ENCODE measurements around the gene KIR3DL3. TPM values are rescaled to one million over a fixed set of nuclear protein-coding genes. Genes with fewer than 3 reads are reported as not detected.
"Not testable (repeated sequence)": the region's sequence is repeated elsewhere in the genome, so short reads cannot be mapped to it uniquely, and the experiment has no call there.

Gene KIR3DL3
- total RNA-seq: under 1 TPM in 1 of 2 donors, not detected in 1; 0.33 TPM

DNA sequence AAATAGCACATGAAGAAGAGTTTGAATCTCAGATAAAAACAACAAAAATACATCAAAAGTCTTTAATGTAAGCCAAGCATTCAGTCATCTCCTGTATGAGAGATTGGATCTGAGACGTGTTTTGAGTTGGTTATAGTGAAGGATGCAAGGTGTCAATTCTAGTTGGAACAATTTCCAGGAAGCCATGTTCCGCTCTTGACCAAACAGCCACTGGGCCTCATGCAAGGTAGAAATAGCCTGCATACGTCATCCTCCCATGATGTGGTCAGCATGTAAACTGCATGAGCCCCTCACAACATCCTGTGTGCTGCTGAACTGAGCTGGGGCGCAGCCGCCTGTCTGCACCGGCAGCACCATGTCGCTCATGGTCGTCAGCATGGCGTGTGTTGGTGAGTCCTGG, at the start of gene KIR3DL3:
Gene KIR3DL3 (plus strand): TSS at position 301 of the 400 bp plus-strand sequence. CDS start 55 bp downstream, at position 356.
- Mint-ChIP-seq H3K27ac (peak within 1 kb of the TSS in 1 of 2 donors; percentile 11), H3K9me3 (peaks cover 3% of the 10 kb centered on the region), H3K4me1 (ENCODE audit: low read depth in 2 of 2) (peaks cover 7 to 10% of the 10 kb centered on the region in 2 donors), H3K36me3 (peaks cover 17% of the 10 kb centered on the region), H3K27me3 (peaks cover 19 to 24% of the 10 kb centered on the region in 2 donors), H3K4me3 (no peak within 1 kb of the TSS)
- DNase-seq (ENCODE audit: low spot score) (no peak), ATAC-seq (no peak)

DNA sequence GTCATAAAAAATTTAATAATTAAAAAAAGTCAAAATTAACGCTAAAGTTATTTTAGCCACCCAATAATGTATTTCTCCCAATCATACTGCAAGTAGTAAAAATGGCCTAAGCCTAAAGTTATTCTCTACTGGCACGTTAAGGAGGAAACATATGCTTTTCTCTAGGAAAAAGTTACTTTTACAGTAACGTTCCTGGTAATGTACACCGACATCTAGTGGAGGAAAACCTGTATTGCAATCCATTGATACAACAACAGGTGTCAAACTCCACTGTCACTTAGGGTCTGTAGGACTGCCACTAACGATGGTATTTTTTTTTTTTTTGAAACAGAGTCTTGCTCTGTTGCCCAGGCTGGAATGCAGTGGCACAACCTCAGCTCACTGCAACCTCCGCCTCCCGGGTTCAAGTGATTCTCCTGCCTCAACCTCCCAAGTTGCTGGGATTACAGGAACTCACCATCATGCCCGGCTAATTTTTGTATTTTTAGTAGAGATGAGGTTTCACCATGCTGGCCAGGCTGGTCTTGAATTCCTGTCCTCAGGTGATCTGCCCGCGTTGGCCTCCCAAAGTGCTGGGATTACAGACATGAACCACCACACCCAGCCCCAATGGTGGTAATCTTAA, 47.9 kb upstream of the KIR3DL3 start:
- H3K4me1 Mint-ChIP-seq (ENCODE audit: low read depth in 2 of 2); H3K36me3 Mint-ChIP-seq; H3K4me3 Mint-ChIP-seq; ATAC-seq; H3K27ac Mint-ChIP-seq; H3K9me3 Mint-ChIP-seq; DNase-seq (ENCODE audit: low spot score): not testable (repeated sequence)
- peaks cover 19% of the 10 kb centered on the region in 2 donors for H3K27me3 Mint-ChIP-seq

DNA sequence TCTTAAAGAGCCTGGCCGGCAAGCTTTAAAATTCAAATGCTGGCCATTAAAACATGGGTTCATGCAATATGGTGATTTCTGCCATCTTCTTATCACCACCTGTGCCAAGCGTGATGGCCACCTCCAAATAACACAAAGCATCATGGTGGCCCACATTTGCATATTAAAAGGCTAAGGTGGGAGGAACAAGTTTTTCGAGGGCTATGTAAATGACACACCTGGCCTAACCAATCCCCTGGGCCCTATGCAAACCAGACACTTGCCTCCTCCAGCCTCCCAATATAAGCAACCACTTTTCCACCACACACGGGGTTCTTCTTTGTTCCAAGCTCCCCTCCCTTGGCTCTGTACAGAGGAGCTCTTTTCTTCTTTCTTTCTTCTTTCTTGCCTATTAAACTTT, 47.0 kb upstream of the KIR3DL3 start:
- peaks cover 0 to 2% of the 10 kb centered on the region in 2 donors for H3K4me1 Mint-ChIP-seq (ENCODE audit: low read depth in 2 of 2)
- no peak overlapping the region for H3K4me3 Mint-ChIP-seq
- no peaks in the 10 kb centered on the region for H3K9me3 Mint-ChIP-seq
- ATAC-seq: no peak
- no peak for DNase-seq (ENCODE audit: low spot score)
- no peak overlapping the region for H3K27ac Mint-ChIP-seq
- H3K27me3 Mint-ChIP-seq: peaks cover 21 to 25% of the 10 kb centered on the region in 2 donors
- H3K36me3 Mint-ChIP-seq: no peaks in the 10 kb centered on the region

DNA sequence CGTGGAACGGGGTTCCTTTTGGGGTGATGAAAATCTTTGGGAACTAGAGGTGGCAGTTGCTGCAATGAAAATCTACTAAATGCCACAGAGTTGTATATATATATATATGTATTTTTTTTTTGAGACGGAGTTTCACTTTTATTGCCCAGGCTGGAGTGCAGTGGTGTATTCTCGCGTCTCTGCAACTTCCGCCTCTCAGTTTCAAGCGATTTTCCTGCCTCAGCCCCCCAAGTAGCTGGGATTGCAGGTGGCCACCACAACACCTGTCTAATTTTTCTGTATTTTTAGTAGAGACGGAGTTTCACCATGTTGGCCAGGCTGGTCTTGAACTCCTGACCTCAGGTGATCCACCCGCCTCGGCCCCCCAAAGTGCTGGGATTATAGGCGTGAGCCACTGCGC, 42.6 kb upstream of the KIR3DL3 start:
- not testable (repeated sequence) for ATAC-seq; DNase-seq (ENCODE audit: low spot score); H3K36me3 Mint-ChIP-seq; H3K4me3 Mint-ChIP-seq; H3K9me3 Mint-ChIP-seq; H3K4me1 Mint-ChIP-seq (ENCODE audit: low read depth in 2 of 2); H3K27ac Mint-ChIP-seq
- H3K27me3 Mint-ChIP-seq: peaks cover 32 to 33% of the 10 kb centered on the region in 2 donors

DNA sequence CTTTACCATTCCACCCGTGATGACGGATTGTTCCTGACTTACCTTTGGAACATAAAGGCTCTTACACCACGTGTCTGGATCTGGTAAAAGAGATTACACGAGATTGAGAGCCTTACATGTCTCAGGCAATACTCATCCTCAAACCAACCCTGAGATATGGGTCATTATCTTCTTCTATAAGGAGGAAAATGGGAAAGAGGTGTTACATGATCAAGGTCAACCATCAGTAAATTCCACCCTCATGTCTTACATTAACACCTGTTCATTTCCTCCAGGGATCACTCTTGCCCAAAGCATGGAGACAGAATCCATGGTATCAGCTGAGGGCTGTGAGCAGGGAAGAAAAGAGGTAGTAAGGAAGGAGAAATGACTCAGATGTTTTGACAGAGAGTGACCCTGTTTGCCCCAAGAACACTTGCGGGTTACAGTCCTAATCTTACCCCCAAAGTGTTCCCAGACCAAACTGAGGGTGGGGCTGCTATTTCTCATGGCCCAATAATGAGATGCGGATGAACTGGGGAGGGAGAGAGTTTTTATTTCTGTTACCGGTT, 41.9 kb upstream of the KIR3DL3 start:
- Mint-ChIP-seq H3K4me1 (ENCODE audit: low read depth in 2 of 2) (no peaks in the 10 kb centered on the region), H3K9me3 (peaks cover 3% of the 10 kb centered on the region), H3K4me3 (no peak overlapping the region), H3K36me3 (no peaks in the 10 kb centered on the region), H3K27me3 (peaks cover 32 to 39% of the 10 kb centered on the region in 2 donors), H3K27ac (no peak overlapping the region)
- DNase-seq (ENCODE audit: low spot score): no peak
- no peak for ATAC-seq

DNA sequence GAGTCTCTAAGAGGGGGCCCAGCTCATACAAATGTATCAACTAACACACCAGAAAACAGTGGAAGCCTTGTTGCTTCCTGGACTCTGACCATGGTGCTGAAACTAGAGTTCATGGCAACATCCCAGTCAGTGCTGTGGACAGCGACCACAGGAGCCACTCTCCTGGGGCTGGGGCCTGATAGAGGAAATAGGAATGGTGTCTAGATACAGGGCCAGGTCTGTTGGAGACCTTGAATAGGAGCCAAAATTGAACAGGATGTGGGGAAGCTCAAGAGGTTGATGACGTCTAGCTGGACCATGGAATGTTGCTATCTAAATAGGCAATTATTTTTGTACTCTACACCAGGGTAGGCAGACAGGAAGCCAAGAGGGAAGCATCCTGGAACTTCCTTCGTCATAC, 39.7 kb upstream of the KIR3DL3 start:
- DNase-seq (ENCODE audit: low spot score) (no peak), ATAC-seq (no peak)
- peaks cover 34 to 43% of the 10 kb centered on the region in 2 donors for H3K27me3 Mint-ChIP-seq
- no peaks in the 10 kb centered on the region for H3K36me3 Mint-ChIP-seq
- peaks cover 3% of the 10 kb centered on the region for H3K9me3 Mint-ChIP-seq
- no peak overlapping the region for H3K27ac Mint-ChIP-seq
- no peaks in the 10 kb centered on the region for H3K4me1 Mint-ChIP-seq (ENCODE audit: low read depth in 2 of 2)
- no peak overlapping the region for H3K4me3 Mint-ChIP-seq

DNA sequence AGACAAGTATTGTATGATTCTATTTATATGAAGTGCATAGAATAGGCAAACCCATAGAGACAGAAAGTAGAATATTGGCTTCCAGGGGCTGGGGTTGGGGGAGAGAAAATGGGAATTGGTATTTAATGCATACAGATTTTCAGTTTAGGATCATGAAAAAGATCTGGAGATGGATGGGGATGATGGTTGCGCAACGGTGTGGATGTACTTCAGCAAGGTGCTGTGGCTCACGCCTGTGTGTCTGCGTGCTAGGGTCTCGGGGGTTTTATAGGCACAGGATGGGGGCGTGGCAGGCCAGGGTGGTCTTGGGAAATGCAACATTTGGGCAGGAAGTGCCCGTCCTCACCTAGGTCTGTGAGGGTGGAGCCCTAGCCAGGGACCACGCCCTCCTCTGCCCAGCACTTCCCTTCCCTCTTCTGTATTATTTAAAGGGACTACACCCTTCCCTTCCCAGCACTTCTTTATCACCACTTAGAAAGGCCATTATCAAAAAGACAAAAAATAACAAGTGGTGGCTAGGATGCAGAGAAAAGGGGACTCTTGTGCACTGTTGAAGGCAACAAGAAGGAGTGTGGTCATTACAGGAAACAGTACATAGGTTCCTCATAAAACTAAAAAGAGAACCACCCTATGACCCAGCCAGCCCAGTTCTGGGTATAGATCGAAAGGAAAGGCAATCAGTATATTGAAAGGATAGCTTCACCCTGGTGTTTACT, 32.5 kb upstream of the KIR3DL3 start:
- Mint-ChIP-seq H3K4me1 (ENCODE audit: low read depth in 2 of 2) (peaks cover 31 to 32% of the 10 kb centered on the region in 2 donors), H3K27ac (peak overlapping the region in 1 of 2 donors; percentile 2), H3K27me3 (peaks cover 27 to 32% of the 10 kb centered on the region in 2 donors), H3K4me3 (no peak overlapping the region), H3K9me3 (peaks cover 4% of the 10 kb centered on the region), H3K36me3 (no peaks in the 10 kb centered on the region)
- DNase-seq (ENCODE audit: low spot score) (no peak), ATAC-seq (no peak)

DNA sequence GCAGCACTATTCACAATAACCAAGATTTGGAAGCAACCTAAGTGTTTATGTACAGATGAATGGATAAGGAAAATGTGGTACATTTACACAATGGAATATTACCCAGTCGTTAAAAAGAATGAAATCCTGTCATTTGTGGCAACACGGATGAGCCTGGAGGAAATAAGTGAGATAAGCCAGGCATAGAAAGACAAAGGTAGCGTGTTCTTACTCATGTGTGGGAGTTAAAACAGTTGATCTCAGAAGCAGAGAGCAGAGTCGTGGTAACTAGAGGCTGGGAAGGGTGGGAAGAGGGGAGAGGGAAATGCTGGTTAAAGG, 32.0 kb upstream of the KIR3DL3 start:
- no peaks in the 10 kb centered on the region for H3K36me3 Mint-ChIP-seq
- no peak for ATAC-seq
- H3K27me3 Mint-ChIP-seq: peaks cover 27% of the 10 kb centered on the region in 2 donors
- peaks cover 31 to 32% of the 10 kb centered on the region in 2 donors for H3K4me1 Mint-ChIP-seq (ENCODE audit: low read depth in 2 of 2)
- H3K27ac Mint-ChIP-seq: no peak overlapping the region
- DNase-seq (ENCODE audit: low spot score): no peak
- no peak overlapping the region for H3K4me3 Mint-ChIP-seq
- H3K9me3 Mint-ChIP-seq: peaks cover 4% of the 10 kb centered on the region

DNA sequence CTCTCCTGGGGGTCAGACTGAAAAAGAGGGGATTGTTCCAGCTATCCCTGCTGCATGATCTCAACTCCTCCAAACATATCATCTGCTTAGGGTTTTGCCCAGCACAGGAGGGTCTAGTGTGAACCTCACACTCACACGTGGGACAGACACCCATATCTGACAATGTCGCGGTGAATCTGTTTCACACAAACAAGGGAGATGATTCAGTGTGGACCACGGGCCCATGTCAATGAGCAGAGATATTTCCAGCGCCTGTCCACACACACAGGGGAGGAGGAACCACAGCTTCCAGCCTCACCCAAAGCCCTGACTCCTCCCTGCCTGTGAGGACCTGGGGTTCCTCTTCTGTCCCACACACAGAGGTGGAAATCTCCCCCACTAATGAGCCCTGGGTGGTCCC, 29.6 kb upstream of the KIR3DL3 start:
- DNase-seq (ENCODE audit: low spot score): no peak
- H3K27me3 Mint-ChIP-seq: peaks cover 21 to 27% of the 10 kb centered on the region in 2 donors
- peak overlapping the region; percentile 1 to 20 for H3K27ac Mint-ChIP-seq
- peaks cover 39 to 41% of the 10 kb centered on the region in 2 donors for H3K4me1 Mint-ChIP-seq (ENCODE audit: low read depth in 2 of 2)
- peaks cover 4% of the 10 kb centered on the region for H3K9me3 Mint-ChIP-seq
- no peaks in the 10 kb centered on the region for H3K36me3 Mint-ChIP-seq
- ATAC-seq: peak; percentile 73 to 82
- peak overlapping the region; percentile 8 for H3K4me3 Mint-ChIP-seq

DNA sequence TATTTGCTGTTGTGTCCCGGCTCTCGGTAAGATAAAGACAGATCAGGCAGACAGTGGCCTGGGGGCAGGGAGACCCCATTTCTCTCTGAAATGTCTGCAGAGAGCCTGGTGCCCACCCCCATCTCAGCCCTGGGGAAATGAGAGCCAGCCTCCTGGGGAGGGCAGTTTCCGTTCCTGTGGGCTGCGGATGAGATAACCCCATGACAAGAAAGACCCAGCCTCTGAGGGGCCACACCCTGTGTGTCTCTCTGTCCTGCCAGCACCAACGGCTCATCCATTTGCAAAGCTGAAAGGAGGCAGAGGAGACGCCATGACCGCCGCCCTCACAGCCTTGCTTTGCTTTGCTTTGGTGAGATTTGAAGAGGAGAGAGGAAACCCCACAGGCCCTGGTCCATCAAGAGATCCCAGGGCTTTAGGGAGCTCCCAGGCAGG, 28.1 kb upstream of the KIR3DL3 start:
- no peak overlapping the region for H3K4me3 Mint-ChIP-seq

DNA sequence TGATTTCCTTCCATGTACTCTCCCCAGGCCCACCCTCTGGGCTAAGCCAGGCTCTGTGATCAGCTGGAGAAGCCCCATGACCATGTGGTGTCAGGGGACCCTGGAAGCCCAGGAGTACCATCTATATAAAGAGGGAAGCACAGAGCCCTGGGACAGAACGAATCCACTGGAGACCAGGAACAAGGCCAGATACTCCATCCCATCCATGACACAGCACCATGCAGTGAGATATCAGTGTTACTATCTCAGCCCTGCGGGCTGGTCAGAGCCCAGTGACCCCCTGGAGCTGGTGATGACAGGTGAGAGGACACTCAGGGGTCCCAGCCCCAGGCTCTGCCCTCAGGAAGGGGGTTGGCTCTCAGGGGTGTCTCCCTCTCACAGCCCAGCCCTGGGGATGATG, 27.5 kb upstream of the KIR3DL3 start:
- no peak overlapping the region for H3K4me3 Mint-ChIP-seq
- peaks cover 4% of the 10 kb centered on the region for H3K9me3 Mint-ChIP-seq

More for the DNA sequence above, 28.1 kb upstream of the KIR3DL3 start:
- peaks cover 4% of the 10 kb centered on the region for H3K9me3 Mint-ChIP-seq
- H3K27ac Mint-ChIP-seq: peak overlapping the region; percentile 29 to 35
- H3K36me3 Mint-ChIP-seq: no peaks in the 10 kb centered on the region
- H3K4me1 Mint-ChIP-seq (ENCODE audit: low read depth in 2 of 2): peaks cover 40% of the 10 kb centered on the region in 2 donors
- no peak for DNase-seq (ENCODE audit: low spot score)
- ATAC-seq: peak in 1 of 2 donors; percentile 28
- peaks cover 23 to 28% of the 10 kb centered on the region in 2 donors for H3K27me3 Mint-ChIP-seq

DNA sequence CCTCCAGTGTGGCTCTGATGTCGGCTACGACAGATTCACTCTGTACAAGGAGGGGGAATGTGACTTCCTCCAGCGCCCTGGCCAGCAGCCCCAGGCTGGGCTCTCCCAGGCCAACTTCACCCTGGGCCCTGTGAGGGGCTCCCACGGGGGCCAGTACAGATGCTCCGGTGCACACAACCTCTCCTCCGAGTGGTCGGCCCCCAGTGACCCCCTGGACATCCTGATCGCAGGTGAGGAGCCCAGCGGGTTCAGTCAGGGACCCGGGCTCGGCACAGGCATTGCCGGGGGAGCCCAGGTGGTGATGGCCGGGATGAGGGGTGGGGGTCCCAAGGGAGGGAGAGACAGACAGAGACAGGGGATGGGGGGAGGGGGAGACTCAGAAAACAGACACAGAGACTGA, 26.5 kb upstream of the KIR3DL3 start:
- H3K27ac Mint-ChIP-seq; H3K36me3 Mint-ChIP-seq; H3K4me3 Mint-ChIP-seq; H3K9me3 Mint-ChIP-seq; DNase-seq (ENCODE audit: low spot score); ATAC-seq: not testable (repeated sequence)
- Mint-ChIP-seq H3K4me1 (ENCODE audit: low read depth in 2 of 2) (peaks cover 37% of the 10 kb centered on the region in 2 donors), H3K27me3 (peaks cover 13 to 20% of the 10 kb centered on the region in 2 donors)

More for the DNA sequence above, 27.5 kb upstream of the KIR3DL3 start:
- H3K27me3 Mint-ChIP-seq: peaks cover 17 to 25% of the 10 kb centered on the region in 2 donors
- no peak for ATAC-seq
- DNase-seq (ENCODE audit: low spot score): no peak
- H3K27ac Mint-ChIP-seq: peak overlapping the region in 1 of 2 donors; percentile 35
- H3K36me3 Mint-ChIP-seq: no peaks in the 10 kb centered on the region
- peaks cover 39 to 40% of the 10 kb centered on the region in 2 donors for H3K4me1 Mint-ChIP-seq (ENCODE audit: low read depth in 2 of 2)

DNA sequence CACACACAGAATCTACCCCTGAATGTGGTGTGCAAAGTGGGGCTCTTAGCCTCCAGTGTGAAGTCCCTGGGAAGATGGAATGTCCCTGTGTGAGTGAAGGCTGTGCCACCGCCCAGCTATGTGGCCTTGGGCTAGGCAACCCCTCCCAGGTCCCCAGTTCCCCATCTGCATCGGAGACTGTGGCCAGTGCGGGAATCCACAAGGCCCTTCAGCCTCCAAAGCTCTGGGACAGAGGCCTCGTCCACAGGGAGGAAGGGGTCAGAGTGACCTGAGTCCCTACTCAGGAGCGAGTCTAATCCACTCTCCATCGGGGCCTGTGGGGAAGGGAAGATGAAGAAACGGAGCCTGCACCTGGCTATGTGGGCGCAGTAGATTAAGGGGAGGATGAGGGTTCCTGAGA, 19.3 kb upstream of the KIR3DL3 start:
- Mint-ChIP-seq H3K27me3 (peaks cover 23 to 29% of the 10 kb centered on the region in 2 donors), H3K4me3 (peak overlapping the region; percentile 38), H3K9me3 (no peaks in the 10 kb centered on the region), H3K27ac (peak overlapping the region; percentile 29 to 73), H3K4me1 (ENCODE audit: low read depth in 2 of 2) (peaks cover 52 to 66% of the 10 kb centered on the region in 2 donors), H3K36me3 (no peaks in the 10 kb centered on the region)
- ATAC-seq: no peak
- DNase-seq (ENCODE audit: low spot score): no peak

DNA sequence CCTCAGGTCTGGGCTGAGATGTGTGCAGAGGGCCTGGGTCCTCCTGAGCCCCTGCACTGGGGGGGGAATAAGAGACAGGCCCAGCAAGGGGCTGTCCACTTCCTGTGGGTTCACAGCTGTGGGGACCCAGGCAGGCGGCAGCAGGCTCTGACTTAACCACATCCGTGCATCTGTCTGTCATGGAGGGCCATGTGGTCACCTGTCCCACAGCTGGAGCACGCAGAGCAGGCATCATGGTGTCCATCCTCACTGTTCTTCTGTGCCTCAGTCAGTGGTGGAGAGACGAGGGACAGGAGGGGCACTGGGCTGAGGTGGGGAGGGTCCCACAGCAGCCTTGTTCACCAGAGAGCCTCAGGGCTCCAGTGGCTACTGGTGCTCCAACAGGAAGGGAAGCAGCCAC, 16.3 kb upstream of the KIR3DL3 start:
- DNase-seq (ENCODE audit: low spot score) (peak; percentile 80), ATAC-seq (peak; percentile 86 to 97)
- Mint-ChIP-seq H3K9me3 (no peaks in the 10 kb centered on the region), H3K27ac (peak overlapping the region; percentile 50 to 61), H3K4me3 (peak overlapping the region; percentile 24), H3K4me1 (ENCODE audit: low read depth in 2 of 2) (peaks cover 47 to 60% of the 10 kb centered on the region in 2 donors), H3K27me3 (peaks cover 23 to 28% of the 10 kb centered on the region in 2 donors), H3K36me3 (no peaks in the 10 kb centered on the region)
